Nephron progenitor cell (in vitro differentiated cells): Measurements from ENCODE around the gene RPS10.

Source experiments
- DNase-seq: peaks from one replicate; pipeline ENCODE4 v3.0.0; 2021
- H3K27ac Mint-ChIP-seq: 2 replicates; pipeline ENCODE4 v1.8.0; 2021; ENCODE audit warnings: mild to moderate bottlenecking, moderate library complexity, mixed read lengths
- H3K27me3 Mint-ChIP-seq: 2 replicates; pipeline ENCODE4 v1.8.0; 2021; ENCODE audit warnings: mild to moderate bottlenecking, low read depth, mixed read lengths; ENCODE audit not compliant: poor library complexity
- H3K36me3 Mint-ChIP-seq: 2 replicates; pipeline ENCODE4 v1.8.0; 2021; ENCODE audit warnings: low read depth, mixed read lengths
- H3K4me1 Mint-ChIP-seq: 2 replicates; pipeline ENCODE4 v1.8.0; 2021; ENCODE audit warnings: mixed read lengths
- H3K4me3 Mint-ChIP-seq: 2 replicates; pipeline ENCODE4 v1.8.0; 2021; ENCODE audit warnings: mild to moderate bottlenecking, moderate library complexity, mixed read lengths
- H3K9me3 Mint-ChIP-seq: 2 replicates; pipeline ENCODE4 v1.8.0; 2021; ENCODE audit warnings: mild to moderate bottlenecking, moderate library complexity, mixed read lengths
- TF ChIP-seq, protein P1 (sequence below): fragments of 200-600 bp; sonication (generic); IDR thresholded peaks from 2 replicates; pipeline ENCODE4 v1.5.0; 2021; ENCODE audit warnings: antibody characterized with exemption

The RPS10 gene

GRCh38 chr6:34436803-34437643 is 11.2 kb upstream of the RPS10 start:
- Mint-ChIP-seq H3K27me3 (peaks cover 6% of the 10 kb centered on the region), H3K27ac (no peak overlapping the region), H3K4me3 (no peak overlapping the region), H3K36me3 (peaks cover 5% of the 10 kb centered on the region), H3K9me3 (peaks cover 30% of the 10 kb centered on the region), H3K4me1 (peaks cover 5% of the 10 kb centered on the region)
- no peak for DNase-seq
- TF ChIP-seq, protein P1, sequence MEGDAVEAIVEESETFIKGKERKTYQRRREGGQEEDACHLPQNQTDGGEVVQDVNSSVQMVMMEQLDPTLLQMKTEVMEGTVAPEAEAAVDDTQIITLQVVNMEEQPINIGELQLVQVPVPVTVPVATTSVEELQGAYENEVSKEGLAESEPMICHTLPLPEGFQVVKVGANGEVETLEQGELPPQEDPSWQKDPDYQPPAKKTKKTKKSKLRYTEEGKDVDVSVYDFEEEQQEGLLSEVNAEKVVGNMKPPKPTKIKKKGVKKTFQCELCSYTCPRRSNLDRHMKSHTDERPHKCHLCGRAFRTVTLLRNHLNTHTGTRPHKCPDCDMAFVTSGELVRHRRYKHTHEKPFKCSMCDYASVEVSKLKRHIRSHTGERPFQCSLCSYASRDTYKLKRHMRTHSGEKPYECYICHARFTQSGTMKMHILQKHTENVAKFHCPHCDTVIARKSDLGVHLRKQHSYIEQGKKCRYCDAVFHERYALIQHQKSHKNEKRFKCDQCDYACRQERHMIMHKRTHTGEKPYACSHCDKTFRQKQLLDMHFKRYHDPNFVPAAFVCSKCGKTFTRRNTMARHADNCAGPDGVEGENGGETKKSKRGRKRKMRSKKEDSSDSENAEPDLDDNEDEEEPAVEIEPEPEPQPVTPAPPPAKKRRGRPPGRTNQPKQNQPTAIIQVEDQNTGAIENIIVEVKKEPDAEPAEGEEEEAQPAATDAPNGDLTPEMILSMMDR = no peak

GRCh38 chr6:34435916-34436315 is 10.0 kb upstream of the RPS10 start:
- Mint-ChIP-seq H3K9me3 (peaks cover 34% of the 10 kb centered on the region), H3K36me3 (peaks cover 5% of the 10 kb centered on the region), H3K4me3 (no peak overlapping the region), H3K27me3 (peaks cover 9% of the 10 kb centered on the region), H3K27ac (no peak overlapping the region), H3K4me1 (no peaks in the 10 kb centered on the region)
- TF ChIP-seq, protein P1 = no peak
- DNase-seq = no peak

DNA sequence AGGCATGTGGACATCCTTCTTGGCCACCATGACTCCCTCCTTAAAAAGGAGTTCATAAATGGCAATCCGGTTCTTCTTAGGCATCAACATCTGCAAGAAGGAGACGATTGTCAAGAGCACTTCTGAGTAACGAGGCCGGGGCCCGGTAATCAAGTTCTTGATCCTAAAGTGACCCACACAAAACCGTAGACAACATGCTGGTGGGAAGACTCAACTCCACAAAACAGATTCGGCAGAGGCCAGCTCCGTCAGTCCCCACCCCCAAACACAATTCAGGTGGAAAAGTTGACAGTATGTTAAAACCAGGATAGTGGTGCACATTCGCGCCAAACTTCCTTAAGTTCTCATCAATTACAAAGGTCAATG is 754 bp downstream of the RPS10 start:
- peaks cover 7% of the 10 kb centered on the region for H3K9me3 Mint-ChIP-seq
- H3K36me3 Mint-ChIP-seq = peaks cover 43% of the 10 kb centered on the region
- peaks cover 3% of the 10 kb centered on the region for H3K27me3 Mint-ChIP-seq
- H3K27ac Mint-ChIP-seq = peak overlapping the region; percentile 100
- TF ChIP-seq, protein P1 = no peak
- peak; percentile 7 for DNase-seq
- peaks cover 33% of the 10 kb centered on the region for H3K4me1 Mint-ChIP-seq
- H3K4me3 Mint-ChIP-seq = peak overlapping the region; percentile 100

- H3K36me3 Mint-ChIP-seq = peaks cover 47% of the 10 kb centered on the region
- DNase-seq = no peak
- TF ChIP-seq, protein P1 = no peak
- H3K9me3 Mint-ChIP-seq = peaks cover 6% of the 10 kb centered on the region
- H3K4me3 Mint-ChIP-seq = peak overlapping the region; percentile 100
- peak overlapping the region; percentile 100 for H3K27ac Mint-ChIP-seq
- H3K27me3 Mint-ChIP-seq = peaks cover 3% of the 10 kb centered on the region
- H3K4me1 Mint-ChIP-seq = peaks cover 33% of the 10 kb centered on the region
These were observed 1.4 kb downstream of the RPS10 start for GRCh38 chr6:34424200-34425131.

GRCh38 chr6:34423254-34423653 is 2.6 kb downstream of the RPS10 start:
- Mint-ChIP-seq H3K4me3 (peak overlapping the region; percentile 63), H3K36me3 (peaks cover 53% of the 10 kb centered on the region), H3K9me3 (no peaks in the 10 kb centered on the region), H3K27ac (peak overlapping the region; percentile 48), H3K27me3 (peaks cover 3% of the 10 kb centered on the region), H3K4me1 (peaks cover 33% of the 10 kb centered on the region)
- TF ChIP-seq, protein P1 = no peak
- DNase-seq = no peak
